OCI-LY1 (cell line): ENCODE measurements around the gene NDUFS8.

ENCODE experiments used
- H2AFZ ChIP-seq: fragments of 200-600 bp; sonication (generic), shearing (Covaris generic); 2 replicates; pipeline ENCODE4 v1.6.0; 2014; ENCODE audit warnings: antibody characterized with exemption, mild to moderate bottlenecking, low read length
- H3F3A ChIP-seq: fragments of 200-600 bp; sonication (generic), shearing (Covaris generic); 2 replicates; pipeline ENCODE4 v1.6.0; 2014; ENCODE audit warnings: mild to moderate bottlenecking, antibody characterized with exemption, low read length, moderate library complexity; ENCODE audit not compliant: insufficient read depth
- H3K27ac ChIP-seq: fragments of 200-600 bp; sonication (generic); 2 replicates; pipeline ENCODE4 v1.5.1; 2014; ENCODE audit warnings: low read length, mixed run types, mild to moderate bottlenecking, low read depth; ENCODE audit not compliant: poor library complexity, severe bottlenecking
- H3K27me3 ChIP-seq: fragments of 200-600 bp; sonication (generic); 2 replicates; pipeline ENCODE4 v1.6.0; 2014; ENCODE audit warnings: antibody characterized with exemption, mild to moderate bottlenecking, low read length, moderate library complexity; ENCODE audit not compliant: insufficient read depth
- H3K36me3 ChIP-seq: fragments of 200-600 bp; sonication (generic); 2 replicates; pipeline ENCODE4 v1.6.1; 2014; ENCODE audit warnings: mild to moderate bottlenecking, antibody characterized with exemption, low read length, moderate library complexity, mixed read lengths; ENCODE audit not compliant: insufficient read depth
- H3K4me1 ChIP-seq: fragments of 200-600 bp; sonication (generic); 2 replicates; pipeline ENCODE4 v1.5.1; 2014; ENCODE audit warnings: mild to moderate bottlenecking, low read length, moderate library complexity; ENCODE audit not compliant: insufficient read depth, severe bottlenecking
- H3K4me2 ChIP-seq: fragments of 200-600 bp; sonication (generic), shearing (Covaris generic); 2 replicates; pipeline ENCODE4 v1.6.1; 2014; ENCODE audit warnings: low read length
- H3K4me3 ChIP-seq: fragments of 200-600 bp; sonication (generic); 2 replicates; pipeline ENCODE4 v1.5.1; 2014; ENCODE audit warnings: low read length, low read depth, mild to moderate bottlenecking, mixed read lengths; ENCODE audit not compliant: poor library complexity, severe bottlenecking
- H3K79me2 ChIP-seq: fragments of 200-600 bp; shearing (Covaris generic); 2 replicates; pipeline ENCODE4 v1.6.1; 2016; ENCODE audit warnings: mixed run types, low read length, mixed read lengths; ENCODE audit not compliant: insufficient read depth
- H3K9ac ChIP-seq: fragments of 200-600 bp; sonication (generic), shearing (Covaris generic); 2 replicates; pipeline ENCODE4 v1.6.1; 2014; ENCODE audit warnings: mild to moderate bottlenecking, low read length, mixed read lengths
- H3K9me2 ChIP-seq: fragments of 200-600 bp; sonication (generic), shearing (Covaris generic); 2 replicates; pipeline ENCODE4 v1.6.1; 2014; ENCODE audit warnings: low read depth, mild to moderate bottlenecking, low read length, mixed read lengths
- H3K9me3 ChIP-seq: fragments of 200-600 bp; shearing (Covaris generic); 2 replicates; pipeline ENCODE4 v1.6.1; 2014; ENCODE audit warnings: low read length, mixed read lengths
- H4K20me1 ChIP-seq: fragments of 200-600 bp; sonication (generic), shearing (Covaris generic); 2 replicates; pipeline ENCODE4 v1.6.0; 2016; ENCODE audit warnings: mild to moderate bottlenecking, low read length; ENCODE audit not compliant: insufficient read depth
- EZH2 ChIP-seq: fragments of 200-600 bp; sonication (generic), shearing (Covaris generic); IDR thresholded peaks from 2 replicates; pipeline ENCODE4 v1.8.0; 2017; ENCODE audit warnings: borderline replicate concordance, mixed run types, mild to moderate bottlenecking, antibody characterized with exemption, low read length, moderate library complexity, mixed read lengths
- TF ChIP-seq, protein P1 (sequence below): fragments of 200-600 bp; sonication (generic), shearing (Covaris generic); IDR thresholded peaks from 2 replicates; pipeline ENCODE4 v1.5.1; 2017; ENCODE audit warnings: mild to moderate bottlenecking, antibody characterized with exemption, low read length, moderate library complexity, mixed read lengths

NDUFS8 gene

GRCh38 chr11:68051191-68052136, 21.0 kb downstream of the NDUFS8 start:
- no peak overlapping the region for H3K9ac ChIP-seq
- H3K4me3 ChIP-seq, result no peak overlapping the region
- H4K20me1 ChIP-seq, result no peaks in the 10 kb centered on the region
- no peaks in the 10 kb centered on the region for H3F3A ChIP-seq
- no peaks in the 10 kb centered on the region for H3K27me3 ChIP-seq
- TF ChIP-seq, protein P1, sequence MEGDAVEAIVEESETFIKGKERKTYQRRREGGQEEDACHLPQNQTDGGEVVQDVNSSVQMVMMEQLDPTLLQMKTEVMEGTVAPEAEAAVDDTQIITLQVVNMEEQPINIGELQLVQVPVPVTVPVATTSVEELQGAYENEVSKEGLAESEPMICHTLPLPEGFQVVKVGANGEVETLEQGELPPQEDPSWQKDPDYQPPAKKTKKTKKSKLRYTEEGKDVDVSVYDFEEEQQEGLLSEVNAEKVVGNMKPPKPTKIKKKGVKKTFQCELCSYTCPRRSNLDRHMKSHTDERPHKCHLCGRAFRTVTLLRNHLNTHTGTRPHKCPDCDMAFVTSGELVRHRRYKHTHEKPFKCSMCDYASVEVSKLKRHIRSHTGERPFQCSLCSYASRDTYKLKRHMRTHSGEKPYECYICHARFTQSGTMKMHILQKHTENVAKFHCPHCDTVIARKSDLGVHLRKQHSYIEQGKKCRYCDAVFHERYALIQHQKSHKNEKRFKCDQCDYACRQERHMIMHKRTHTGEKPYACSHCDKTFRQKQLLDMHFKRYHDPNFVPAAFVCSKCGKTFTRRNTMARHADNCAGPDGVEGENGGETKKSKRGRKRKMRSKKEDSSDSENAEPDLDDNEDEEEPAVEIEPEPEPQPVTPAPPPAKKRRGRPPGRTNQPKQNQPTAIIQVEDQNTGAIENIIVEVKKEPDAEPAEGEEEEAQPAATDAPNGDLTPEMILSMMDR, result no peak
- TF ChIP-seq EZH2, result no peak
- no peak overlapping the region for H3K27ac ChIP-seq
- H3K9me2 ChIP-seq, result no peaks in the 10 kb centered on the region
- no peak overlapping the region for H3K4me2 ChIP-seq
- no peaks in the 10 kb centered on the region for H3K79me2 ChIP-seq
- H2AFZ ChIP-seq, result no peak overlapping the region
- no peaks in the 10 kb centered on the region for H3K9me3 ChIP-seq
- H3K36me3 ChIP-seq, result peaks cover 61% of the 10 kb centered on the region
- H3K4me1 ChIP-seq, result no peaks in the 10 kb centered on the region

DNA sequence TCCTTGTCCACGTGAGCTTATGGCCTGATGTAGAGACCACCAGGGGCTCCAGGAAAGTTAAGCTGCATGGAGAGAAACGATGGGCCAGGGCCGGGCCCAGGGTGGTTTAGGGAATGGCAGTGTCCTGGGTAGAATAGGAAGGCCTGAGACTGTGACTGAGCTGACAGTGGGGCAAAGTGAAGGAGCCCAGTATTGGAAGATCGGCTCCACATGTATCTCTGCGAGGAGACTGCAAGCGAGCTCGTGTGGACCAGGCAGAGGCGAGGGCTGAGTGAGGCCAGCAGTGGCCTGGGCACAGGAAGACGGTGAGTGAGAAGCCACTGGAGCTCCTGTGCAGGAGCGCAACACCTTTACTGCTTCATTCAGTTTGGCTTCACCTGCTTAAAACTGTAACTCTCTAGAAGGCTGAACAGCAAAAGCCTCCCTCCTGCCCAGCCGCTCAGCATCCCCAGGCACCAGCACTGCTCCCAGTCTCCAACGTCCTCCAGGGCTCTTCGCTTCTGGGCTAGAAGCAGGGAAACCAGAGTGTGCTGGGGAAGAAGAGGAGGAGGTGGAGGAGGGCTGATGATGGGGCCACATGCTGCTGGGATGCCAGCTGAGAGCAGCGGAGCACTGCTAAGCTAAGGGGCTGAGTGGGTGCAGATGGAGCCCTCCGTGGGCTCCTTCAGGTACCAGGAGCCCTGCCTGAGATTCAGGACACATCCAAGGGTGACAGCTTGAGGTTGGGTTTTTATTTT, 21.8 kb downstream of the NDUFS8 start:
- H3K4me2 ChIP-seq, result no peak overlapping the region
- H3F3A ChIP-seq, result no peaks in the 10 kb centered on the region
- no peak overlapping the region for H3K9ac ChIP-seq
- H3K27me3 ChIP-seq, result no peaks in the 10 kb centered on the region
- H3K36me3 ChIP-seq, result peaks cover 59% of the 10 kb centered on the region
- no peaks in the 10 kb centered on the region for H3K79me2 ChIP-seq
- H3K4me3 ChIP-seq, result no peak overlapping the region
- no peak for TF ChIP-seq EZH2
- TF ChIP-seq, protein P1, result no peak
- H3K9me2 ChIP-seq, result no peaks in the 10 kb centered on the region
- H4K20me1 ChIP-seq, result no peaks in the 10 kb centered on the region
- no peak overlapping the region for H3K27ac ChIP-seq
- H3K9me3 ChIP-seq, result no peaks in the 10 kb centered on the region
- H2AFZ ChIP-seq, result no peak overlapping the region
- H3K4me1 ChIP-seq, result no peaks in the 10 kb centered on the region

DNA sequence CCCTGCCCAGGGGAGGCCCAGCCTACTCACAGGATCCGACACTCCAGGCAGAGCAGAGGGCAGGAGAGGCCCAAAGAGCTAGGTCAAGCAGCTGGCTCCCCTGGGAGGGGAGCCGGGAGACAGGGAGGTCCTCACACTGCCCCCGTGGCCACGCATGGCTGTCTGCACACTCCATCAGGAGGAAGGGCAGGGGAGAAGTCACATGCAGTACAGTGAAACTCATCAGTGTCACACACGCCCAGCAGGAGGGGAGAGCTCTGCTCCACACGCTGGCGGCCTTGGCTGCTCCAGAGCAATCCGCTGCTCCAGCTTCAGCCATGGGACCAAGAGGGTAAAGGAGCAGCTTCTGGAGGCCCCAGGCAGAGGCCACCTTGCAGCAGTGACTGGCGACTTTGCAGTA, 22.6 kb downstream of the NDUFS8 start:
- Histone ChIP-seq H3K4me3 (no peak overlapping the region), H3K4me1 (no peaks in the 10 kb centered on the region), H3K36me3 (peaks cover 58% of the 10 kb centered on the region; the same call in 1 of the 2 replicates), H3K27me3 (no peaks in the 10 kb centered on the region), H3K4me2 (no peak overlapping the region), H2AFZ (no peak overlapping the region), H3F3A (no peaks in the 10 kb centered on the region), H3K79me2 (no peaks in the 10 kb centered on the region), H3K9me3 (no peaks in the 10 kb centered on the region), H3K27ac (no peak overlapping the region), H3K9me2 (no peaks in the 10 kb centered on the region), H3K9ac (no peak overlapping the region), H4K20me1 (no peaks in the 10 kb centered on the region)
- TF ChIP-seq EZH2, result no peak
- TF ChIP-seq, protein P1, result no peak
